ENCODE data around the gene EPAS1. TPM values are rescaled to one million over a fixed set of nuclear protein-coding genes. Genes with fewer than 3 reads are reported as not detected.

EPAS1 gene
- total and polyA plus RNA-seq, 9 of the 15 experiments (the other 6 are each of a cell fraction or from before 2014, with no cell fraction given), result 0.25 to 11.2 (median 4.1) TPM

DNA sequence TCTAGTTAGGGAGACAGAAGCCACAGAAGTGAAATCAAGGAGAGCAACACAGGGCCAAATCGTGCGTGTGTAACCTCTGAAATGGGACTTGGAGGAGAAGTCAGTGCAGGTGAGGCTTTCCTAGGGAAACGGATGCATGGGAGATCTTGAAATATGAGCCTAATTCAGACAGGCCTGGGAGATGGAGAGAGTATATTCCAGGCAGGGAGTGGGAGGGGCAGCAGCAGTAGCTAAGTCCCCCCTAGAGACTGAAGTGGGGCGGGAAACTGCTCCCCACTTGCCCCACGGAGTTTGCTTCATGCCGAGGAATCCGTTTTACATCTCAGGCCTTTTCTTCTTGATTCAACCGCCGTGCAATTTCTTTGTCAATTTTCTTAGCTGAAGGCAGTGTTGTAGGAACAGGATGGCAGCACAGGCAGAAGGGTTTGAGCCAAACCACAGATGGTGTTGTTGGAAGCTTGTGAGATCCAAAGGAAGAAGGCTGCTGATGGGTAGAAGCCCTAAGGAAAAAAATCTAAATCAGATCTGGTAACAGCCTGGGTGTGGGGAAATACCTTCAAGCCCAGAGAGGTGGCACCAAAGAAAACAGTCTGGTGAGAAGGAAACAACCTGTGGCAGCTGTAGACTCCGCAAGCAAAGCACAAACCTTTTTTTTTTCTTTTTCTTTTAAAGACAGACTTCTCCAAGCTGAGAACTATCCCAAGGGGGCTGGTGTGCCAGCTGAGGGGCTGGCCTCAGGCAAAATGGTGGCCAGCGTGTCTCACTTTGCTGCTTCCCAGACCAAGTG is 40.2 kb downstream of the EPAS1 start (continued):
- no peak for TF ChIP-seq RBM14 (IDR thresholded peaks at IDR 0.05; ENCODE audit: borderline replicate concordance, insufficient read depth, low read depth, low read length)
- no peak for TF ChIP-seq CHD1 (IDR thresholded peaks at IDR 0.05; ENCODE audit: low read length)
- TF ChIP-seq NCOA2 (IDR thresholded peaks at IDR 0.05; ENCODE audit: partially characterized antibody in 2 of 2), result no peak
- no peak for TF ChIP-seq ZNF384 (IDR thresholded peaks at IDR 0.05; ENCODE audit: low read depth, low read length)
- TF ChIP-seq BHLHE40 (IDR thresholded peaks at IDR 0.05; ENCODE audit: low read length), result no peak

DNA sequence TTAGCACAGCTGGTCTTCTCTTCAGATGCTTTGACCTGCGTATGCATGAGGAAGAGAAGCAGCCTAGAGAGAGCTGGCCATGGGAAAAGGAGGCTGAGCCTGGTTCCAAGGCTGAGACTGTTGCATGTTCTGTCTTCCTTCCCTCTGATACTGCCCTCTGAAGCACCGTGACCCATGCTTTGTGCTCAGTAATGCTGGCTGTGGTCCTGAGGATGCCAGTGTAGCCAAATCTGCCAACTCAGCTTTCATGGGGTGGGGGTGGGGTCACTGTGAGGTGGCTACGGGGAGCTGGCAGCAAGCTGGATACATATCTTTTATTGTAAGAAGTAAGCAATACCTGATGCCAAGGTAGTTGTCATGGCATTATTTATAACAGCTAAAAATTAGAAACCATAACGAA is 41.5 kb downstream of the EPAS1 start:
- WGBS (ENCODE audit: insufficient coverage, low coverage, missing lambda C conversion rate), result 55% methylated on average over 4 of the region's 4 CpGs
- intact Hi-C loops (cut with micrococcal nuclease), result no loop called here
- POLR2A ChIA-PET, result interaction anchor here (0.6 to 1.8 kb wide), 4 partner anchors 9 to 1498 kb away, joined by 3 to 8 read pairs (median 4); no protein-coding TSS in a partner anchor
- 0 out of 2 replicates have a peak, but pooled peaks cover 3% of the 10 kb centered on the region for H4K20me1 ChIP-seq (replicated peaks; ENCODE audit: control insufficient read depth, insufficient read depth, low read length)
- no peak overlapping the region for H2AFZ ChIP-seq (ENCODE audit: low read depth, low read length)
- CTCF ChIA-PET (ENCODE audit: low intra/inter-chr PET ratio), result no interaction called here
- H3K27ac ChIP-seq (ENCODE audit: extremely low read depth, low read depth, low read length), result no peak overlapping the region
- TF ChIP-seq, protein P1, sequence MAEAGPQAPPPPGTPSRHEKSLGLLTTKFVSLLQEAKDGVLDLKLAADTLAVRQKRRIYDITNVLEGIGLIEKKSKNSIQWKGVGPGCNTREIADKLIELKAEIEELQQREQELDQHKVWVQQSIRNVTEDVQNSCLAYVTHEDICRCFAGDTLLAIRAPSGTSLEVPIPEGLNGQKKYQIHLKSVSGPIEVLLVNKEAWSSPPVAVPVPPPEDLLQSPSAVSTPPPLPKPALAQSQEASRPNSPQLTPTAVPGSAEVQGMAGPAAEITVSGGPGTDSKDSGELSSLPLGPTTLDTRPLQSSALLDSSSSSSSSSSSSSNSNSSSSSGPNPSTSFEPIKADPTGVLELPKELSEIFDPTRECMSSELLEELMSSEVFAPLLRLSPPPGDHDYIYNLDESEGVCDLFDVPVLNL (CRISPR knock-in tag; IDR thresholded peaks at IDR 0.05; ENCODE audit: low read depth), result no peak
- TF ChIP-seq SIRT6 (IDR thresholded peaks at IDR 0.05; ENCODE audit: low read depth, low read length) (no peak), MAFG (tag; conservative IDR thresholded peaks at IDR 0.05) (peak; percentile 73), ZNF232 (CRISPR knock-in tag; IDR thresholded peaks at IDR 0.05) (no peak), C11orf30 (IDR thresholded peaks at IDR 0.05; ENCODE audit: low read depth) (peak; percentile 83), MAFK (IDR thresholded peaks at IDR 0.05; ENCODE audit: low read length) (peak; percentile 55; the same call in 1 of the 2 replicates), MAFF (IDR thresholded peaks at IDR 0.05; ENCODE audit: low read length) (peak; percentile 60), ZNF316 (IDR thresholded peaks at IDR 0.05) (peak; percentile 86), SRSF3 (IDR thresholded peaks at IDR 0.05; ENCODE audit: insufficient read depth, low read length) (no peak), ILF3 (IDR thresholded peaks at IDR 0.05; ENCODE audit: borderline replicate concordance) (no peak), NR3C1 (CRISPR knock-in tag; IDR thresholded peaks at IDR 0.05) (no peak), HDAC6 (IDR thresholded peaks at IDR 0.05; ENCODE audit: low read depth, low read length) (no peak), CREM (IDR thresholded peaks at IDR 0.05; ENCODE audit: low read depth) (no peak)
- no peak for DNase-seq (ENCODE audit: extremely low read depth in 1 of 4, low spot score in 3 of 4)
- peaks cover 24 to 52% of the 10 kb centered on the region in 2 experiments for H3K4me1 ChIP-seq (replicated peaks in 1 of 2; ENCODE audit: control insufficient read depth in 2 of 2, insufficient read depth in 2 of 2, low read length in 2 of 2)
- FAIRE-seq, result no peak
- ATAC-seq, result no peak
- no peaks in the 10 kb centered on the region for H3K9me1 ChIP-seq (ENCODE audit: control insufficient read depth, insufficient read depth, low read length)
- H3K36me3 ChIP-seq (ENCODE audit: control insufficient read depth, insufficient read depth, low read length), result no peaks in the 10 kb centered on the region
- no peaks in the 10 kb centered on the region for H3K79me2 ChIP-seq (ENCODE audit: control insufficient read depth, insufficient read depth, low read length)
- H3K9me3 ChIP-seq (replicated peaks; ENCODE audit: control insufficient read depth, insufficient read depth, low read depth, low read length), result no peaks in the 10 kb centered on the region
- no peaks in the 10 kb centered on the region for H3K27me3 ChIP-seq (ENCODE audit: control insufficient read depth in 2 of 2, insufficient read depth in 2 of 2, low read length in 2 of 2)
- in situ Hi-C loops (cut with MboI), result no loop called here
- no TSS peak for BruUV-seq (replicated peaks)
- no peak overlapping the region for H3K4me2 ChIP-seq (ENCODE audit: insufficient read depth, low read length)
- no peak overlapping the region; a peak in 1 of 4 replicates for H3K9ac ChIP-seq (ENCODE audit: insufficient read depth in 1 of 2, low read depth in 2 of 2, low read length in 2 of 2)
- H3K4me3 ChIP-seq, result no peak overlapping the region
